CD4-positive, alpha-beta T cell treated with Interferon gamma for 1 hour (primary cell): Measurements from ENCODE around the gene ZNF248.
"Not testable (repeated sequence)": the region's sequence is repeated elsewhere in the genome, so short reads cannot be mapped to it uniquely, and the experiment has no call there.

Experiments
- DNase-seq: peaks from one replicate; pipeline ENCODE4 v3.0.0-alpha.2; 2020

Gene ZNF248

DNA sequence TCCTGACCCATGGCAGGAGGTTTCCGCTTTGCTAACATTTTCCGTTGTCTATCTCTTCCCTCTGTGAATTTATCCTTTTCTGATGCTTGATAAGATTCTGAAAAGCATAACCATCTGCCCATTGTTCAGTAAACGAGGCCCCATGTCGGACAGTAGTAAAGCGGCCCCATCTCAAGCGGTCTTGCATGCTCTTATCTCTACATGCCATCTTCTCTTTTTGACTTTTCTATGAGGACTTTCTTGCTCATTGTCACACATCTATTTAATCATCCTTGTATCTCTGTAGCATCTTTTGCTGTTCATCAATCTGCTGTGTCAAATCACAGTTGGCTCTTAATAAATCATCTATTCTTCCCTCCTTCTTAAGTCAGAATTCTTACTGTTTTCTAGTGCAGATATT lies 37.6 kb downstream of the ZNF248 start:
- DNase-seq, result no peak

DNA sequence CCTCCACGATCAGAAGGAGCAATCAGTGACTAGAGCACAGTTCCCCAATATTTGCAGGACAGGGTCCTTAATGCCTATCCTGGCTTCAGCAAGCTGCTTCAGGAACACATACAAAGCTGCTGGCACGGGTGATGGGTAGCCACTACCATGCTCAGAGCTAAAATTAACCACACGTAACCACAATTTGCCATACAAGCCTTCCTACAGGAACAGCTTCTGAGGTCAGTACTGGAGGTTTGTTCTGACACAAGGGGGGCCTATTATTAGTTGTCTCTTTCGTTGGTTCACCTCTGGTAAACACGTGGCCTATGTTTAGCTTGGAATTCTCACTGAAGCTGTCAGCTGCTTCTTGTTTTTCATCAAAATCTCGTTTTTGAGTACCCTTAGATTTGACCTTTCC lies 41.1 kb downstream of the ZNF248 start:
- no peak for DNase-seq

DNA sequence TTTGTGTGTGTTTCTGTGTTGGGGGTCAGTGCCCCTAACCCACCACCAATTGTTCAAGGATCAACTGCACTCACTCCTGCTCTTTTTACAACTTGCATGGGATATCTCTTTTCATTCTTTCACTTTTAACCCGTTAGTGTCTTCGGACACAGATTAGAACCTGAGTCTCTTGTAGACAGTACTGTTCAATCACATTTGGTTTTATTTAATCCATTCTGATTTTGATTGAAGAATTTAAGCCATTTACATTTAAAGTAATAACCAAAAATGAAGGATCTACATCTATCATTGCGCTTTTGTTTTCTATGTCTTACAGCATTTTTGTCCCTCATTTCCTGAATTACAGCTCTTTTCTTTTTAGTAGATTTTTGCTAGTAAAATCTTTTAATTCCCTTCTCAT lies 43.6 kb downstream of the ZNF248 start:
- no peak for DNase-seq

DNA sequence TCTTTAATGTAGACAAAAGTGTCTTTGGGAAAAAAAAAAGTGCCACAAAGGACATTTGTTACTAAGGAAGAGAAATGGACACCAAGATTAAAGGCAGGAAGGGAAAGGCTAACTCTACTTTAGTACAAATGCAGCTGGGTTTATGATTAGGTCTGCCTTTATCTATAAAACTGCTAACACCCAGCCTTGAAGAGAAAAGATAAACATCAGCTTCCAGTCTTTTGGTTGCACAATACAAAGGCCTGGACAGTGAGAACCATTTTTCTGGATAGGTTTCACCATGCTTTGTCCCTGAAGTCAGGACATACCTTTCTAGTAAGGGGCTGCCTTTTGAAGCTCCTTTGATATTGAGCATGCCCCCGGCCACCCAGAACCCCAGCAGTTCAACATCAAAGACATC lies 45.1 kb downstream of the ZNF248 start:
- no peak for DNase-seq

DNA sequence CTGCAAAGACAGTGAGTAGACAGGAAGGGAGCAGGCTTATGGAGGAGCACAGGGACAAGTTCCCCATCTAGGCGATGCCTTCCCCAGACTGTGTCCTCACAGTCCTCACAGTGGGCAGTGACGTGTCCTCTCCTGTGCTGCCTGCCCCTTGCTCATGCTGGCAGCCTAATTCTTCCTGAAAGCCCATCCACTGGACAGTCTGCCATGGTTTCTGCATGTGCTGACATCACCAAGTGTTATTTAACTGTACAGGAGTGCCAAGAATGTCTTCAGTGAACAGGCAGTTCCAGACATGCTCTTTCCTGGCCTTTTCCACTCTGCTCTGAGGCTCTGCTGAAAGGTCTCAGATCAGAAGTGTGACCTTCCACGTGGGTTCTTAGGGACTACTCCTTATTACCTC lies 54.1 kb downstream of the ZNF248 start:
- no peak for DNase-seq

DNA sequence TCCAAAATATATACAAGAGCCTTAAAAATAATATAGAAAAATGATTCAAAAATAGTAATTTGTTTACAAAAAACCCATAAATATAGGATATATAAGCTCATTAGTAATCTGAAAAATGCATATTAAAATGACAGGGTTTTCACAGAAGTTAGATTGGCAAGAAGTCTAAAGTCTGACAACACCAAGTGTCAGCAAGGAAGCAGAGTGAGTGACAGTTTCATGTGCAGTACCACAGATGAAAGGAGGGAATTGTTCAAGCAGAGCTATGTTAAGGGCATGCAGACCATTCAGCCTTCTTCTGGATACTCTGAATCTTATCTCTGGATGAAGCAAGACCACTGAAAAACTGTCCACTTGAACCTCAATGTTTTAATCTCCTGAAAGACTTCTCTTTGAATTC lies 55.9 kb downstream of the ZNF248 start:
- no peak for DNase-seq

DNA sequence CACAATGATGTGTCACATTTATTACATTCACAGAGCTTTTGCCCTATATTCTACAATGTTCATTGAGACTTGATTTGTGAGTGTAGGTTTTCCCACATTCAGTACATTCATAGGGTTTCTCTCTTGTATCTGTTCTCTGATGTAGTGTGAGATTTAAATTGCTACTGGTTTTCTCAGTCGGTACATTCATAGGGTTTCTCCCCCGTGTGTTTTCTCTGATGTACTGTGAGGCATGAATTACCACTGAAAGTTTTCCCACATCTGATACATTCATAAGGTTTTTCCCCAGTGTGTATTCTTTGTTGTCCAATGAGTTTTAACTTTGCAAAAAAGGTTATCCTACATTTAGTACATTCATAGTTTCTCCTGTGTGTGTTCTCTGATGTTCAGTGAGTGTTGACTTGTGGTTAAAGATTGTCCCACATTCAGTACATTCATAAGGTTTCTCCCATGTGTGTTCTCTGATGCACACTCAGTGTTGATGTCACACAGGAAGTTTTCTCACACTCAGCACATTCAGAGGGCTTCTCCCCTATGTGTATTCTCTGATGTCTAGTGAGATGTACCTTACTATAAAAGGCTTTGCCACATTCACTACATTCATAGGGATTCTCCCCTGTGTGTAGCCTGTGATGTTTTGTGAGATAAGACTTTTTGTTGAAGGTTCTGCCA lies 63.0 kb downstream of the ZNF248 start:
- DNase-seq, result no peak

DNA sequence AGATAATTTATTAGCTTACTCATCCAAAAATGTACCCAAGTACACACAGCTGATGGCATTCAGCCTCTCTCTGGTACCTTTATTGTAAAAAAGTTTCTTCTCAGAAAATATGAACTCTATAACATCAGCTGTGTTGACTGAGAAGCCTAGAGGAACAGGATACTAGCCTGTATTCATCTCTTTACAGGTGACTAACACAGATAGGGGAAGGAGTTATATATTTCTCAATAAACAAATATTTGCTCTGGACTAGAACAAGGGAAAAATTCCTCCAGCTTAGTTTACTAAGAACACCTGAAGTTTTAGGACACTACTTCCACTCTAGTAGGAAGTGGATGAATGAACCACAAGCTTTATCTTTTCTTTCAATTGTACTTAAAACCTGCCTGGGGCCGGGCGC lies 67.8 kb downstream of the ZNF248 start:
- DNase-seq, result no peak

DNA sequence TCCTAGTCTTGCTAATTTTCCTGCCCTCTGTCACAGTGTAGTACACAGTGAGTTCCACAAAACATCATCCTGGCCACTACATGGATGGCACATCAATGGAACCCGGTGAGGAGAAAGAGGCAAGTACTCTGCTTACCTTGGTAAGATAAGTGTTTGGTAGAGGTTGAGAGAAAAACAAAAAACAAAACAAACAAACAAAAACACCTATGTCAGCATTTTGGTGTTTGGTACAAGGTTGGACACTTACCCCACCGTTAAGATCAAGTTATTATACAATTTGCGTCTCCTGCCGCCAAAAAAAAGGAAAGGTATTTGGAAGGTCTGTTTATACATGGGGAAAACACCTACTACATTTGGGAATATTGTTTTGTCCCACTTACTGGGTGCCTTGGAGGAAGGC lies 72.7 kb downstream of the ZNF248 start:
- DNase-seq, result no peak

DNA sequence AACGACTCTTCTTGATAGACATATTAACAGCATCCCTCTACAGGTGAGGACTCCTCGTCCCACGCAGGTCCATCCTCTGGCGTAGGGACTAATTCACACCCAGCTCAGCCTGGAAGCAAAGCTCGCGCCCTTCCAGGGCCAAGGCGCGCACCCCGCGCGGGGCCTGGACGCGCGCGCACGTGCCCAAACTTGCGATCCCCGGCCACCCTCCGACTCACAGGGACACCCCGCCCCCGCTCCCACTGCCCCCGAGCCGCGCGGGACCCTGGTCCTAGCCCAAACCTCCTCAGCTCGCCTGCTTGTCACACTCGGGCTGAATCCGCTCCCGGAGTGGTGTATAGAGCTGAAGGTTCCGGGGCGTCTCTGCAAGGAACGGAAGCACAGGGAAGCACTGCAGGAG lies 76.9 kb downstream of the ZNF248 start:
- no peak for DNase-seq

DNA sequence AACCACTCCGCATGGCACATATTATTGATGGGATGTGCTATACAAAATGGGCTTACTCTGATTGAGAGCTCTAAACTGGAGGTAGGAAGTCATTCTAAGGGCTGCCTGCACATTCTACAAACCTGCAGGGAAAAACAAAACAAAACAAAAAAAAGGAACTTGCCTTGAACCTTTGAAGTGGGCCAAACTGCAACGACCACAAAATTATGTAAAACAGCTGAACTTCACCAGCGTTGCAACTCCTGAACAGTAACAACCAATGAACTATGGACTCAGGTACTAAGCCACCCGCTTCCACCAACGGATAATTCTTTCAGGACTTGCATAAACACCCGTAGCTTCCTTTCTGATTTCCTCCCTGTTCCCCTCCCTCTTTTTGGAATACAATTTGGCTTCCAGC lies 80.4 kb downstream of the ZNF248 start:
- no peak for DNase-seq

DNA sequence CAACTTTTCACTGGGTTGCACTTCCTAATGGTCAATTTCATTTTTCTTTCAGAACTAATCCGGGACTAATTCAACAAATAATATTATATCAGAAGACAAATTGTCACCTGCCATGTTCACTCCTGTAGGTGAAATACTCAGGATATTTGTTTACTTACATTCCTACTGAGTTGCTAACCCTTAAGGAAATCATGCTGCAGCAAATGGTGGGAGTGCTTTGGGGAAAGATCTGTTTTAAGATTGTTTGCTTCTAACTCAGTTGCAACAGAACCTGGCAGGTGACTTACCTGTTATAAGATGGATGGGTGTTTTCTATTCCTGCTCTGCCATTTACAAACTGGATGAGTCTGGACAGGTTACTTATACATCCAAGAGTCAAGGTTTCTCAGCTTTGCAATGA lies 81.8 kb downstream of the ZNF248 start:
- no peak for DNase-seq

DNA sequence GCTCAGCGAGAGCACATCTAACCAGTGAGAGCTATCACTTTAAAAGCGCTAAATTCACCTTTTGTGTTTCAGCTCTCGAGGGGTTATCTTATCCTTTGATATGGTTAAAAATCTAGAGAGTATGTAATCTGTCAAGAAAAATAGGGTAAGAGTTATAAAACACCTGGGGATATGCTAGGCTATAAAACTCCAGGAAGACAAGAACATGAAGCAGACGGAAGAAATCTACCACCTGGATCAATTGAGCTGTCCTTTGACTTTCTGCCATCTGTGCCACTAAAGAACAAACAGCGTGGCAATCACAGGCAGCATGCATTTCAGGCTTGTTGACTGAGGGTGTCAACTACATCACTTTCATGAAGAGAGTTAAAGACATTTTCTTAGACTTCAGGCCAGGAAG lies 83.1 kb downstream of the ZNF248 start:
- no peak for DNase-seq

DNA sequence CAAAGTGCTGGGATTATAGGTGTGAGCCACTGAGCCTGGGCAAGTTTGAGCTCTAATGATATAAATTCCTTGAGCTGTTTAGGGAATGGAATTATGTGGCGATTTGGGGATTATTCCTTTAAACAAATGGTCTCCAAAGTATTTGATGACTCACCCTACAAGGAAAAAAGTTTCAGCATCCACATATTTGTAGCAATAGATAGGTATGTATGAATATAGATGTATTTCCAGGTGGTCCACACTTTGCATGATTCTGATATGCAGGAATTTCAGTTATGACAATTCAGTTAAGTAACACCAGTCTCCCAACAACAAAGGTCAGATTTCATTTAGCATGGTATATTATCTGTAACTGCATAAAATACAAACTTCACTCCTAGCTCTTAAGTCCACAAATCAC lies 92.2 kb downstream of the ZNF248 start:
- DNase-seq, result no peak

DNA sequence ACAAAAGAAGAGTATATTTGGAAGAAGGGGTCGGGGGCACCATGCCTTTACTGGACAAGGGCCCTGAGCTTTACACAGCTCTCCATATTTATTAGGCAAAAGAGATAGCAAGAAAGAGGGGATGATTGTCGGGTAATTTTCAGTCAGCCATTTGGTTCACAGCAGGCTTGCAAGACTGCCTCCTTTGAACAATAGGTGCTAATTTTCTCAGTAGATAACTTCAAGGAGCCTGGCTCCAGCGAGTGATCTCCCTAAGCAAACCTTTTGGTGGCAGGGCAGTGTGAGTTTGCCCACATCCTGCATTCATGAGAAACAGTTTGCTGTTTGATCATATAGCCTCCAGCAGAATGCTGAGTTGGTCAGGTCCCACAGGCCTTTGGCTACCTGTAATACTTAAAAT lies 94.3 kb downstream of the ZNF248 start:
- DNase-seq, result no peak

DNA sequence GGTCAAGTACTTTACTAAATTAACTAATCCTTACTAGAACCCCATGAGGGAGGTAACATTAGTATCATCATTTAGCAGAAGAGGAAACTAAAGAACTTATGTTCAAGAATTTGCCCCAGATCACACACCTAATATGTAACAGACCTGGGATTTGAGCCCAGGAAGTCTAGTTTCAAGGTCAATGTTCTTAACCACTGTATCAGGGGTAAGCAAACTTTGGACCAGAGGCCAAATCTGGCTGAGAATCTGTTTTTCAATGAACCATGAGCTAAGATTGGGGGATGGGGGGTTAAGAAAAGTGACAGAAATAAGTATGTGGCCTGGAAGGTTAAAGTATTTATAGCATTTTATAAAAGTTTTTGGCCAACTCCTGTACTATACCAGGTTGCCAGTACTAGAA lies 95.1 kb downstream of the ZNF248 start:
- DNase-seq, result no peak

DNA sequence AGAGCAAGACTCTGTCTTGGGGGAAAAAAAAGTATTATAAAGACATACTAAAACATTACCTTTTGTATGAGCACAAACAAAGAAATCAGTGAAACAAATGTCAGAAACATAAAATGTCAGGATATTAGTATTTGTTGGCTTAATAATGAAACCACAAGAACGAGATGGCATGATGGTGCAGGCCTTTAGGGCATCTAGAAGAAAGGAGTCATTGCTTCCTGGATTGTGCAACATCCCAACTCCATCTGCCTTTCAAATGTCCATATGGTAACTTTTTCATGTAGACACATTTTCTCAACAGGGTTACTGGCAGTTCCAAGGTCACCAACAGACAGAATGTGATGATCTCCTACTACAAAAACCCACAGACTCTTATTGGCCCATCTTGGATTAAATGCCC lies 96.6 kb downstream of the ZNF248 start:
- no peak for DNase-seq

DNA sequence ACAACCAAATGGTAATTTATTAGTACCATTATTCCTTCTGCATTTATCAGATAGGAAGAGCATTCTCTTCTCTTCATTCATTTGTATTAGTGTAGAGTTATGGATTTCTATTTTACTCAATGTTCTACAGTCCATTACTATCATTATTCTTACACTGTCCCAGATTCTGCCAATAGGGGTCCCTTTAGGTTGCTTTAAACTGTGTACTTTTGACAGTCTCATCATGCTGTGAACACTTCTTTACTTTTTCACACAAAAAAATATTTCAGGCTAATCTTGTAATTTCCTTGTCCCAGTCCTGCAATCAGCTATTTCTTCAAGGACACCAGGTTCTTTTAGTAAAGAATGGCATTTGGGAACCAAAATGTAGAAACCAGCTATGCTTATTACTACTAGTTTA lies 99.3 kb downstream of the ZNF248 start:
- DNase-seq, result no peak

DNA sequence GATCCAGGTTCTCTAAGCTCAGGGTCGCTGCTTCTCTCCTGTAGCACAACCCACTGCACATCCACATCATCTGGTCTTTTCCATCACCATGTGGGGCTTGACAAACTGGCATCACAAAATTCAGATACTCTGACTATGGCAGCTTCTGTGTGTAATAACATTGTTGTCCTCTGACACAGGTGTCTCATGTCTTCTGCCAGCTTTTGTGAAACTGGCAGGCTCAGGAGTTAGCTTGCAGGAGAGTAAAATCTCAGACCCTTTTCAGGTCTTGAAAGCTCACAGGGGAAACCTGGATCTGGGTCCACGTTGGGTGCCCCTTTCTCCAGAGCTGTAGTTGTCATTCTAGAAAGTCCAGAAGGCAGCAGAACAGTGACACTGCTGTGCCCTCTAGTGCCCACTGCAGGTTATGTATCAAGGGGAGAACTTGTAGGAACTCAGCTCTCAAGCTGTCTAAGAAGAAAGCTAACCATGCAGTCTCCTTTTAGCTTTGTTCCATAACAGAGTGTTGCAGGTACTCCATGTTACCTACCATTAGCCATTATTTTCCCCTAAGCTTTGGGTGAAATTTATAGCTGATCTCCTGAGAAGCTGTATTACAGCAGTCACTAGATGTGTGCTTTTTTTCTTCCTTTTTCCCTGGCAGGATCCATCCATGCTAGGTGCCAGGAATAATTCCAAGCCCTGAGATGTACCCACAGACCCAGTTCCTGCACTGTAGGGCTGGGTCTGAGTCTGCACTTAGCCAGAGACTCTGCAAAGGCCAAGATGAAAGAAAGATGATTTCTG lies 102.7 kb downstream of the ZNF248 start:
- no peak for DNase-seq

DNA sequence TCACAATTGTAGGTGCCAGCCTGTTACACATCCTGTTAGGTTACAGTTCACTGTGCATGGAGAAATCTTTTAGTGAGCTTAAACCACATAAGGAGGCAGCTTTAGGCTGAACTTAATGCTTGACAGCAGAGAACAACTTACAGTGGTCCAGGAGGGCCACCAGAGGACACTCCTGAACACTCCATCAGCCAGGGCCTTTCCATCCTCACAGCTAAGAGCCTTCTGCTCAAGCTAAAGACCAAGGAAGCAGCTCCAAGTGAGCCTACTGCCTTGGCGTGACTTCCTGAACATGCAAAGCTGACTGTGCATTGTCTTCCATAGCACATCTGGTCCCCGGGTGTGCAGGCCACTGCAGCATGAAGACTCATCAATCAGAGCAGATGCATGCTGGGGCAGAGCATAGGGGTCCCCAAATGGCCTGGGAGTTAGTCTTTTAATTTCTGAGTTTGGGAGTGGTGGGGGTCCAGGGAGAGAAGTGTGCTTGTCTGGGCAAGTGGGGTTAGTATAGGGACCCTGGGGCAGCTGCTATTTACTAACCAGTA lies 105.0 kb downstream of the ZNF248 start:
- no peak for DNase-seq

DNA sequence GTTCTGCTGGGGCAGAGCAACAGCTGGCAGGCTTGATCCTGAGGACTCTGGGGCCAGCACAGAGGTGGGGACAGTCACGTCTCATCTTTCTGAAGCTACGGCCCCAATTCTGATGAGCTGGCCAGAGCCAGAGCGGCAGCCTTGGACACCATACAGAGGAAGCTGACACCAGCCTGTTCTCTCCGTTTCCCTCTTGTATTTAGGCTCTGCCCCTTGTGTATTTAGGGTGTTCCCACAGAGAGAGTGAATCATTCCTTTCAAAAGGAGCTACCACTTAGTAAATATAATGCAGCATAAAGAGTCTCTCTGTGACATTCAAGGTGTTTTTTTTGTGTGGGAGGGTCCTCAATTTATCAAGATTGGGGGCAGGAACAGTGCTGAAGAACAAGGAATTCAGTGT lies 109.2 kb downstream of the ZNF248 start:
- no peak for DNase-seq

DNA sequence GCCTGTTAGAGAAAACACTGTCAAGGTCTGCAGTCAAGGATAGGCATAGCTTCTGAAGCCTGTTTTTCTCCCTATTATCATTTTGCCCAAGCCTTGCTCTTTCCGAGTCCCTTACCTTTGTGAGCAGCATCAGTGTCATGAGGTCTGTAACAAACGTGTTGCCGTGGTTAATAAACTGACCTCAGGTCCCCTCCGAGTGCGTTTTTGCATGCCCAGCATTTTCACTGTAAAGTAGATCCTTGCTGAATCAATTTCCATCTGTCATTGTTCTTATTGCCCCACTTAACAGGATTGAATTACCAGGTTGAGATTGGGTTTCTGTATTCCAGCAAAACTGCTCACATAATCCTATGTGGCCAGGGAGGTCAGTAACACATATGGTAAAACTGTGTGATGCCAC lies 110.3 kb downstream of the ZNF248 start:
- no peak for DNase-seq

DNA sequence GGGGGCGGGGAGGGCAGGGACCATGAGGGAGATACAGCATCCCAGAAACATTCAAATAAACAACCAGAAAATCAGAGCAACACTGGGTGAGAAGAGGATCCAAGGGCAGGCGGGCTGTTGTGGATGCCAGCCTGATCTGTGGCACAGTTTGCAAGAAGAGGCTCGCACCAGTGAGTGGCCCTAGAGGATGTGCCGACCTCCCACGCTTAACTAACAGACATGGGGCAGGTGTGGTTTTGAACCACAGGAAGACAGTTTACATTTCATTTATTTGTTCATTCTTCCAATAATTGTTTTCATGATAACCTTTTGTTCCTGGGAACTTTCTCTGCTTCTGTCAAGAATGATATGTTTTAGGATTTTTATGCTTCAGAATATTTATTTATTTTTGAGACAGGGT lies 115.6 kb downstream of the ZNF248 start:
- no peak for DNase-seq

DNA sequence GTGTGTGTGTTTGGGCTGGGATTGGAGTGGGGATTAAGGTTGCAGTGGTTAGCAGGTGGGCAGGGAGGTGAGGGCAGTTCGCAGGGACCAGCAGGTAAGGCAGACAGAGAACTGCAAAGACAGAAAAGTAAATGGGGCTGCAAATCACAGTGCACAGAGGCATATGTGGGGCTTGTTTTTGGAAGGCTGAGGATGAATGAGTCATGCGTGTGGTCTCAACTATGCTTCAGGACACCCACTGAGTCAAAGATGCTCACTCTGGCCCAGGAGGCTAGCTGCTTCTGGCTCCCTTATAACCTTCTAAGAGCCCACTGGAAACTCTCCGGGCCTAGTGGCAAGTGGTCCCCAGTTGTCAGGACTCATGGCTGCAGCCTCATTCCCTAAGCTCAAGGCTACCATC lies 118.2 kb downstream of the ZNF248 start:
- no peak for DNase-seq

DNA sequence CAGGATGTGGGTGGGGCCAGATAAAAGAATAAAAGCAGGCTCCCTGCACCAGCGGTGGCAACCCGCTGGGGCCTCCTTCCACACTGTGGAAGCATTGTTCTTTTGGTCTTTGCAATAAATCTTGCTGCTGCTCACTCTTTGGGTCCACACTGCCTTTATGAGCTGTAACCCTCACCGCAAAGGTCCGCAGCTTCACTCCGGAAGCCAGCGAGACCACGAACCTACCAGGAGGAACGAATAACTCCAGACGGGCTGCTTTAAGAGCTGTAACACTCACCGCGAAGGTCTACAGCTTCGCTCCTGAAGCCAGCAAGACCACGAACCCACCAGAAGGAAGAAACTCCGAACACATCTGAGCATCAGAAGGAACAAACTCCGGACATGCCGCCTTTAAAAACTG lies 119.2 kb downstream of the ZNF248 start:
- DNase-seq, result not testable (repeated sequence)
